HG02840 (cell line): ENCODE measurements around the gene PLCD3.

Experiments
- ATAC-seq: cut with Tn5 transposase; IDR thresholded peaks from one replicate; pipeline ENCODE4 v1.9.1; 2021; ENCODE audit warnings: mild to moderate bottlenecking, moderate library complexity, moderate number of reproducible peaks; ENCODE audit not compliant: unreplicated experiment, low FRiP score

Gene PLCD3

GRCh38 chr17:45120558-45120957, 11.8 kb downstream of the PLCD3 start:
- no peak for ATAC-seq

GRCh38 chr17:45119964-45120363, 12.4 kb downstream of the PLCD3 start:
- no peak for ATAC-seq

- ATAC-seq, result no peak
Measured at GRCh38 chr17:45118691-45119090, 13.6 kb downstream of the PLCD3 start.

GRCh38 chr17:45117848-45118646, 14.3 kb downstream of the PLCD3 start:
- no peak for ATAC-seq

GRCh38 chr17:45117334-45117733, 15.0 kb downstream of the PLCD3 start:
- ATAC-seq, result no peak

- no peak for ATAC-seq
Measured at GRCh38 chr17:45116434-45117016, 15.8 kb downstream of the PLCD3 start.

GRCh38 chr17:45115871-45116270, 16.4 kb downstream of the PLCD3 start:
- no peak for ATAC-seq

GRCh38 chr17:45115015-45115625, 17.2 kb downstream of the PLCD3 start:
- no peak for ATAC-seq

GRCh38 chr17:45114117-45114932, 18.0 kb downstream of the PLCD3 start:
- no peak for ATAC-seq

GRCh38 chr17:45113424-45113754, 18.9 kb downstream of the PLCD3 start:
- ATAC-seq, result no peak

- no peak for ATAC-seq
Measured at GRCh38 chr17:45112559-45113423, 19.5 kb downstream of the PLCD3 start.

GRCh38 chr17:45111850-45112249, 20.5 kb downstream of the PLCD3 start:
- ATAC-seq, result no peak

- no peak for ATAC-seq
Measured at GRCh38 chr17:45110676-45111611, 21.4 kb downstream of the PLCD3 start.

- ATAC-seq, result no peak
Measured at GRCh38 chr17:45108595-45109521, 23.5 kb downstream of the PLCD3 start.

GRCh38 chr17:45108051-45108450, 24.3 kb downstream of the PLCD3 start:
- no peak for ATAC-seq

GRCh38 chr17:45107293-45108010, 24.9 kb downstream of the PLCD3 start:
- no peak for ATAC-seq

- no peak for ATAC-seq
Measured at GRCh38 chr17:45106582-45106981, 25.7 kb downstream of the PLCD3 start.
